NT2/D1 (cell line): ENCODE results near the gene GOLGA8N.
"Not testable (repeated sequence)": the region's sequence is repeated elsewhere in the genome, so short reads cannot be mapped to it uniquely, and the experiment has no call there.

Experiments used
- DNase-seq: peaks from one replicate; pipeline ENCODE4 v3.0.0-alpha.2; 2011; ENCODE audit warnings: low read depth, low spot score
- H3K27me3 ChIP-seq: 2 replicates; pipeline ENCODE4 v1.6.0; 2011; ENCODE audit warnings: mild to moderate bottlenecking; ENCODE audit not compliant: insufficient read length, insufficient read depth
- H3K36me3 ChIP-seq: 2 replicates; pipeline ENCODE4 v1.6.1; 2011; ENCODE audit warnings: mild to moderate bottlenecking, low read length, mixed read lengths; ENCODE audit not compliant: insufficient read depth, insufficient read length
- H3K4me1 ChIP-seq: 2 replicates; pipeline ENCODE4 v1.5.1; 2011; ENCODE audit not compliant: insufficient read depth, insufficient read length
- H3K4me3 ChIP-seq: 2 replicates; pipeline ENCODE4 v1.5.1; 2011; ENCODE audit warnings: low read depth; ENCODE audit not compliant: insufficient read length
- H3K9ac ChIP-seq: 2 replicates; pipeline ENCODE4 v1.6.0; 2011; ENCODE audit warnings: low read depth; ENCODE audit not compliant: insufficient read length
- H3K9me3 ChIP-seq: 2 replicates; pipeline ENCODE4 v1.5.1; 2011; ENCODE audit warnings: mild to moderate bottlenecking, low read length; ENCODE audit not compliant: insufficient read depth
- SUZ12 ChIP-seq: IDR thresholded peaks from 2 replicates; pipeline ENCODE4 v1.6.1; 2011; ENCODE audit not compliant: insufficient read length, insufficient read depth; ENCODE audit errors: extremely low read depth
- YY1 ChIP-seq: IDR thresholded peaks from 2 replicates; pipeline ENCODE4 v1.6.1; 2011; ENCODE audit not compliant: insufficient read length, insufficient read depth
- ZNF274 ChIP-seq: IDR thresholded peaks from 2 replicates; pipeline ENCODE4 v1.6.1; 2011; ENCODE audit warnings: mild to moderate bottlenecking, low read depth, low read length

GOLGA8N gene

GRCh38 chr15:32615871-32616426 lies 22.7 kb downstream of the GOLGA8N start:
- not testable (repeated sequence) for H3K4me1 ChIP-seq, DNase-seq
- peak overlapping the region; percentile 82 for H3K9ac ChIP-seq

GRCh38 chr15:32636410-32636809 lies 43.2 kb downstream of the GOLGA8N start:
- DNase-seq = no peak
- H3K4me3 ChIP-seq = no peak overlapping the region
- no peaks in the 10 kb centered on the region for H3K4me1 ChIP-seq
- no peaks in the 10 kb centered on the region for H3K27me3 ChIP-seq
- TF ChIP-seq ZNF274 = no peak
- no peak for TF ChIP-seq SUZ12
- TF ChIP-seq YY1 = no peak
- H3K9me3 ChIP-seq = no peaks in the 10 kb centered on the region
- H3K9ac ChIP-seq = no peak overlapping the region
- H3K36me3 ChIP-seq = peaks cover 62% of the 10 kb centered on the region

More at GRCh38 chr15:32615871-32616426, 22.7 kb downstream of the GOLGA8N start:
- peak overlapping the region; percentile 55 for H3K4me3 ChIP-seq
- not testable (repeated sequence) for H3K27me3 ChIP-seq, H3K9me3 ChIP-seq, H3K36me3 ChIP-seq

GRCh38 chr15:32636908-32637567 lies 43.8 kb downstream of the GOLGA8N start:
- Histone ChIP-seq H3K4me3 (no peak overlapping the region), H3K9ac (no peak overlapping the region), H3K9me3 (no peaks in the 10 kb centered on the region), H3K36me3 (peaks cover 62% of the 10 kb centered on the region), H3K27me3 (no peaks in the 10 kb centered on the region), H3K4me1 (no peaks in the 10 kb centered on the region)
- TF ChIP-seq YY1 (no peak), SUZ12 (no peak), ZNF274 (no peak)
- no peak for DNase-seq

- H3K9ac ChIP-seq = no peak overlapping the region
- H3K4me3 ChIP-seq = no peak overlapping the region
- TF ChIP-seq SUZ12 (no peak), YY1 (no peak), ZNF274 (no peak)
- no peaks in the 10 kb centered on the region for H3K9me3 ChIP-seq
- H3K27me3 ChIP-seq = no peaks in the 10 kb centered on the region
- H3K4me1 ChIP-seq = peaks cover 2% of the 10 kb centered on the region
- H3K36me3 ChIP-seq = peaks cover 62% of the 10 kb centered on the region
- DNase-seq = no peak
These were observed 44.4 kb downstream of the GOLGA8N start for GRCh38 chr15:32637704-32638103.

- TF ChIP-seq ZNF274 = no peak
- TF ChIP-seq YY1 = no peak
- no peak for TF ChIP-seq SUZ12
- Histone ChIP-seq H3K27me3 (no peaks in the 10 kb centered on the region), H3K9ac (peak within 1 kb of the TSS; percentile 71), H3K9me3 (no peaks in the 10 kb centered on the region), H3K4me1 (peaks cover 2% of the 10 kb centered on the region), H3K4me3 (peak within 1 kb of the TSS; percentile 32), H3K36me3 (peaks cover 25% of the 10 kb centered on the region)
- DNase-seq = peak; percentile 60
These were observed 48.3 kb downstream of the GOLGA8N start, which contains the start of gene SCG5 for GRCh38 chr15:32641517-32642059. SCG5 (plus strand) TSS chr15:32641710; CDS start chr15:32643593, 1,883 bp downstream.

- H3K9me3 ChIP-seq = no peaks in the 10 kb centered on the region
- TF ChIP-seq ZNF274 (no peak), YY1 (no peak), SUZ12 (no peak)
- H3K4me1 ChIP-seq = peaks cover 2% of the 10 kb centered on the region
- peak overlapping the region; percentile 13 for H3K4me3 ChIP-seq
- H3K36me3 ChIP-seq = peaks cover 12% of the 10 kb centered on the region
- H3K9ac ChIP-seq = peak overlapping the region; percentile 58
- H3K27me3 ChIP-seq = no peaks in the 10 kb centered on the region
- no peak for DNase-seq
These were observed 49.6 kb downstream of the GOLGA8N start for GRCh38 chr15:32642667-32643435.

- DNase-seq = no peak
- H3K4me3 ChIP-seq = no peak overlapping the region
- peaks cover 5% of the 10 kb centered on the region for H3K36me3 ChIP-seq
- H3K4me1 ChIP-seq = peaks cover 2% of the 10 kb centered on the region
- no peak overlapping the region for H3K9ac ChIP-seq
- H3K27me3 ChIP-seq = no peaks in the 10 kb centered on the region
- H3K9me3 ChIP-seq = no peaks in the 10 kb centered on the region
- no peak for TF ChIP-seq SUZ12
- TF ChIP-seq ZNF274 = no peak
- no peak for TF ChIP-seq YY1
These were observed 50.7 kb downstream of the GOLGA8N start for GRCh38 chr15:32643907-32644445.
